NCI-H146 (cell line): ENCODE measurements around the gene CSE1L.
"Not testable (repeated sequence)": the region's sequence is repeated elsewhere in the genome, so short reads cannot be mapped to it uniquely, and the experiment has no call there.

Experiments
- DNase-seq: peaks from one replicate; lab custom pipeline; 2025; lab: John Stamatoyannopoulos, UW

The CSE1L gene

GRCh38 chr20:49046087-49046900 is at the start of gene CSE1L:
Gene CSE1L, plus strand, starts transcription at chr20:49046312. Its CDS starts 12,152 bp downstream, at chr20:49058464.
- DNase-seq = peak; percentile 96

- peak; percentile 52 for DNase-seq
Observed at GRCh38 chr20:48999890-49000870, 45.9 kb upstream of the CSE1L start.

GRCh38 chr20:49001741-49002140 is 44.4 kb upstream of the CSE1L start:
- no peak for DNase-seq

GRCh38 chr20:49006446-49006980 is 39.6 kb upstream of the CSE1L start:
- no peak for DNase-seq

- no peak for DNase-seq
Observed at GRCh38 chr20:49009899-49010631, 36.0 kb upstream of the CSE1L start.

- DNase-seq = no peak
Observed at GRCh38 chr20:49024220-49024619, 21.9 kb upstream of the CSE1L start.

- DNase-seq = not testable (repeated sequence)
Observed at GRCh38 chr20:49028177-49028576, 17.9 kb upstream of the CSE1L start.

GRCh38 chr20:49028684-49029083 is 17.4 kb upstream of the CSE1L start:
- no peak for DNase-seq

- no peak for DNase-seq
Observed at GRCh38 chr20:49029203-49029602, 16.9 kb upstream of the CSE1L start.

- no peak for DNase-seq
Observed at GRCh38 chr20:49030954-49031619, 15.0 kb upstream of the CSE1L start.

- no peak for DNase-seq
Observed at GRCh38 chr20:49032455-49032854, 13.7 kb upstream of the CSE1L start.

GRCh38 chr20:49034070-49034732 is 11.9 kb upstream of the CSE1L start:
- DNase-seq = no peak

GRCh38 chr20:49037962-49038387 is 8.1 kb upstream of the CSE1L start:
- DNase-seq = no peak

- no peak for DNase-seq
Observed at GRCh38 chr20:49039854-49040253, 6.3 kb upstream of the CSE1L start.

- no peak for DNase-seq
Observed at GRCh38 chr20:49043000-49043399, 3.1 kb upstream of the CSE1L start.

GRCh38 chr20:49045440-49046086 is 549 bp upstream of the CSE1L start:
- no peak for DNase-seq

GRCh38 chr20:49052334-49052733 is 6.2 kb downstream of the CSE1L start:
- DNase-seq = no peak

GRCh38 chr20:49054056-49054643 is 8.0 kb downstream of the CSE1L start:
- no peak for DNase-seq

- DNase-seq = no peak
Observed at GRCh38 chr20:49063279-49063678, 17.2 kb downstream of the CSE1L start.

- no peak for DNase-seq
Observed at GRCh38 chr20:49074521-49074920, 28.4 kb downstream of the CSE1L start.
